Tibial artery (tissue), 4 donors: Measurements from ENCODE around the gene PHF19.
A peak's percentile ranks its signal among the peaks of the same experiment; 100 is the strongest.

ENCODE experiments used
- DNase-seq, 2 donors: peaks; one replicate each; pipeline ENCODE4 v3.0.0-alpha.2; 2019
- H3K27ac ChIP-seq, 2 donors: fragments of 200-600 bp; sonication (generic) in 1 of 2; 1 replicate in 1 of 2; 2 replicates in 1 of 2; pipeline ENCODE4 v1.5.1; 2018 to 2019; ENCODE audit warnings: mild to moderate bottlenecking in 1 of 2
- H3K27me3 ChIP-seq, 2 donors: fragments of 200-600 bp; sonication (generic) in 1 of 2; one replicate each; pipeline versions ENCODE4 v1.5.1 to v1.6.0; 2016 to 2019
- H3K36me3 ChIP-seq, 3 donors: fragments of 200-600 bp; sonication (generic) in 2 of 3; one replicate each; pipeline ENCODE4 v1.5.1; 2016 to 2019; ENCODE audit warnings: mild to moderate bottlenecking in 2 of 3
- H3K4me1 ChIP-seq, 4 donors: fragments of 200-600 bp; sonication (generic) in 2 of 4; 1 replicate in 3 of 4; 2 replicates in 1 of 4; pipeline ENCODE4 v1.5.1; 2016 to 2019
- H3K4me3 ChIP-seq, 2 donors: fragments of 200-600 bp; sonication (generic) in 1 of 2; 1 replicate in 1 of 2; 2 replicates in 1 of 2; pipeline ENCODE4 v1.5.1; 2018 to 2019; ENCODE audit warnings: mild to moderate bottlenecking in 2 of 2
- H3K9me3 ChIP-seq, 3 donors: fragments of 200-600 bp; sonication (generic) in 1 of 3; one replicate each; pipeline ENCODE4 v1.5.1; 2016 to 2019
- CTCF ChIP-seq, 2 experiments: fragments of 200-600 bp in 1 of 2; fragments of 450-650 bp in 1 of 2; IDR thresholded peaks; one replicate each; pipeline ENCODE4 v1.5.1; 2017 to 2019; ENCODE audit warnings: antibody characterized with exemption in 2 of 2, mild to moderate bottlenecking in 1 of 2, moderate library complexity in 1 of 2
- intact Hi-C: fragments of 100-400 bp; cut with DNase I; formaldehyde crosslinking; loops from one replicate; pipeline ENCODE4 v1.15.0; 2023; ENCODE audit warnings: low total_unique reads

The PHF19 gene

GRCh38 chr9:120922404-120923195 lies 45.6 kb upstream of the PHF19 start:
- Histone ChIP-seq H3K27ac (peak overlapping the region; percentile 94), H3K9me3 (no peaks in the 10 kb centered on the region), H3K4me3 (no peak overlapping the region), H3K36me3 (no peaks in the 10 kb centered on the region), H3K4me1 (peaks cover 0 to 99% (median 56%) of the 10 kb centered on the region in 4 donors), H3K27me3 (no peaks in the 10 kb centered on the region)
- intact Hi-C loops: no loop called here
- no peak for TF ChIP-seq CTCF (IDR thresholded peaks at IDR 0.05)
- DNase-seq: no peak

GRCh38 chr9:120921661-120922181 lies 44.7 kb upstream of the PHF19 start:
- DNase-seq: no peak
- Histone ChIP-seq H3K27me3 (no peaks in the 10 kb centered on the region), H3K4me3 (no peak overlapping the region), H3K27ac (peak overlapping the region; percentile 94), H3K36me3 (no peaks in the 10 kb centered on the region), H3K9me3 (no peaks in the 10 kb centered on the region), H3K4me1 (peaks cover 1 to 100% (median 61%) of the 10 kb centered on the region in 4 donors)
- no peak for TF ChIP-seq CTCF (IDR thresholded peaks at IDR 0.05)
- intact Hi-C loops: no loop called here

- no peaks in the 10 kb centered on the region for H3K27me3 ChIP-seq
- no peak for DNase-seq
- TF ChIP-seq CTCF (IDR thresholded peaks at IDR 0.05): no peak
- no peak overlapping the region for H3K4me3 ChIP-seq
- intact Hi-C loops: no loop called here
- H3K9me3 ChIP-seq: no peaks in the 10 kb centered on the region
- peak overlapping the region; percentile 94 for H3K27ac ChIP-seq
- peaks cover 8 to 100% (median 60%) of the 10 kb centered on the region in 4 donors for H3K4me1 ChIP-seq
- no peaks in the 10 kb centered on the region for H3K36me3 ChIP-seq
Observed at GRCh38 chr9:120920806-120921178, 43.8 kb upstream of the PHF19 start.

GRCh38 chr9:120919843-120920805 lies 43.1 kb upstream of the PHF19 start:
- Histone ChIP-seq H3K4me1 (peaks cover 8 to 100% (median 60%) of the 10 kb centered on the region in 4 donors), H3K27ac (peak overlapping the region; percentile 94), H3K27me3 (no peaks in the 10 kb centered on the region), H3K9me3 (no peaks in the 10 kb centered on the region), H3K36me3 (no peaks in the 10 kb centered on the region), H3K4me3 (no peak overlapping the region)
- no peak for TF ChIP-seq CTCF (IDR thresholded peaks at IDR 0.05)
- intact Hi-C loops: no loop called here
- peak in 1 of 2 donors; percentile 79 for DNase-seq

- Histone ChIP-seq H3K9me3 (no peaks in the 10 kb centered on the region), H3K27ac (peak overlapping the region; percentile 94), H3K36me3 (no peaks in the 10 kb centered on the region), H3K27me3 (no peaks in the 10 kb centered on the region), H3K4me1 (peaks cover 8 to 100% (median 68%) of the 10 kb centered on the region in 4 donors), H3K4me3 (peak overlapping the region in 1 of 2 donors; percentile 1)
- DNase-seq: peak in 1 of 2 donors; percentile 78
- no peak for TF ChIP-seq CTCF (IDR thresholded peaks at IDR 0.05)
- intact Hi-C loops: no loop called here
Observed at GRCh38 chr9:120918931-120919842, 42.2 kb upstream of the PHF19 start.
